NCI-H128 (cell line): ENCODE data around the gene EIF2S3B.

Experiments used
- DNase-seq: peaks from one replicate; lab custom pipeline; 2025; ENCODE audit not compliant: unreplicated experiment; lab: John Stamatoyannopoulos, UW

Gene EIF2S3B

DNA sequence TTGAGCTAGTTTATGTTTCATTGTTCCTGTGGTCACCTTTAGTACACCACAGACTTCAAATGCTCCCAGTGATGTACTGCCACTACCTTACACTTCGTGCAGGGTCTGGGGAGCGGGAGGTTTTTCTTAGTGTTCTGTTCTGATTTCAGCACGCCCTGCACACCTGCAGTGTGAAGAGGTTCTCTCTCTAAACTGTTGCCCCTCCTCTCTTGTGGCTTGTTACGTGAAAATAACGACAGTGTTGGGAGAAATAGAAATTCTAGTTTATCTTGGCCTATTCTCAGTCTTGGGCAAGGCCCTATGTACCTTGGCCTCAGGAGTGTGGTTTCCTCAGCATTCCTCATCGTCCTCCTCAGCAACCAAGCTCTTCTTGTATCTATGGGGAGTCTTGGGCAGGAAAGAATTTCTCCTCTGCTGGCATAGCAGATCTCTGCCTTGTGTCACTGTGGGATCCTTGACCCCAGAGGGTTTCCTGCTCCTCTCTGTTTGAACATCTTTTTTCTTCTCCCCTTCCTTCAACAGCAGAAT, 48.6 kb downstream of the EIF2S3B start:
- no peak for DNase-seq

- DNase-seq = no peak
Measured at GRCh38 chr12:10554756-10555481, 49.2 kb downstream of the EIF2S3B start.

- DNase-seq = no peak
Measured at GRCh38 chr12:10557329-10557728, 51.6 kb downstream of the EIF2S3B start.

- no peak for DNase-seq
Measured at GRCh38 chr12:10557766-10558165, 52.1 kb downstream of the EIF2S3B start.
